K562 (cell line): ENCODE measurements around the gene SLC35G2.

ENCODE experiments used
- CBX5 ChIP-seq: IDR thresholded peaks from 2 replicates; pipeline ENCODE4 v1.6.1; 2014; ENCODE audit warnings: low read depth, borderline replicate concordance
- CXXC5 ChIP-seq: fragments of 250-450 bp; sonication (Bioruptor Pico); IDR thresholded peaks from 2 replicates; pipeline ENCODE4 v1.8.0; 2022; ENCODE audit warnings: inconsistent platforms, mild to moderate bottlenecking, moderate library complexity
- ELK1 ChIP-seq: sonication (generic); formaldehyde crosslinking; IDR thresholded peaks from 2 replicates; pipeline ENCODE4 v1.8.1; 2022; ENCODE audit warnings: missing genetic modification reagents
- EP300 ChIP-seq: IDR thresholded peaks from 2 replicates; pipeline ENCODE4 v1.6.1; 2012; ENCODE audit warnings: low read length, improper control_type of control experiment
- ESRRB ChIP-seq: fragments of 250-450 bp; sonication (Bioruptor Pico); IDR thresholded peaks from 2 replicates; pipeline ENCODE4 v1.5.0; 2020; ENCODE audit warnings: mild to moderate bottlenecking, moderate library complexity, borderline replicate concordance
- FOS ChIP-seq: IDR thresholded peaks from 3 replicates; pipeline ENCODE4 v1.6.1; 2011; ENCODE audit not compliant: insufficient read length; ENCODE audit errors: extremely low read depth
- MLLT1 ChIP-seq, 2 experiments: fragments of 450-650 bp; IDR thresholded peaks; 2 replicates each; pipeline ENCODE4 v1.6.1; 2016
- POLR2A ChIP-seq: fragments of 450-650 bp; conservative IDR thresholded peaks from 2 replicates; pipeline ENCODE4 v1.6.1; 2016
- SNRNP70 ChIP-seq: fragments of 200-400 bp; formaldehyde crosslinking; optimal IDR thresholded peaks from 2 replicates; pipeline ENCODE3; 2017; ENCODE audit warnings: low read depth, low read length
- SPI1 ChIP-seq: IDR thresholded peaks from 2 replicates; pipeline ENCODE4 v1.6.1; 2011; ENCODE audit warnings: low read depth, low read length, control low read depth, borderline replicate concordance
- TEAD4 ChIP-seq, 2 experiments: sonication (generic) in 1 of 2; formaldehyde crosslinking in 1 of 2; IDR thresholded peaks; 2 replicates each; pipeline versions ENCODE4 v1.6.1 to v1.8.0; 2012 to 2022; ENCODE audit warnings: borderline replicate concordance in 1 of 2, inconsistent platforms in 1 of 2, low read length in 1 of 2, mild to moderate bottlenecking in 1 of 2, missing genetic modification reagents in 1 of 2
- ZKSCAN1 ChIP-seq: fragments of 150-350 bp; IDR thresholded peaks from 2 replicates; pipeline ENCODE4 v1.6.1; 2016; ENCODE audit warnings: low read depth, low read length
- ZSCAN29 ChIP-seq: fragments of 450-650 bp; IDR thresholded peaks from 2 replicates; pipeline ENCODE4 v1.6.1; 2017
- TF ChIP-seq, protein P1 (sequence below), 3 experiments: IDR thresholded peaks in 2 of 3; conservative IDR thresholded peaks in 1 of 3; 2 replicates each; pipeline ENCODE4 v1.5.1; 2011 to 2012; ENCODE audit warnings: low read length in 3 of 3, mild to moderate bottlenecking in 3 of 3, control low read depth in 2 of 3, improper control_type of control experiment in 1 of 3, inconsistent platforms in 1 of 3, low read depth in 1 of 3, mixed read lengths in 1 of 3, moderate library complexity in 1 of 3; ENCODE audit not compliant: insufficient read depth in 2 of 3

DNA sequence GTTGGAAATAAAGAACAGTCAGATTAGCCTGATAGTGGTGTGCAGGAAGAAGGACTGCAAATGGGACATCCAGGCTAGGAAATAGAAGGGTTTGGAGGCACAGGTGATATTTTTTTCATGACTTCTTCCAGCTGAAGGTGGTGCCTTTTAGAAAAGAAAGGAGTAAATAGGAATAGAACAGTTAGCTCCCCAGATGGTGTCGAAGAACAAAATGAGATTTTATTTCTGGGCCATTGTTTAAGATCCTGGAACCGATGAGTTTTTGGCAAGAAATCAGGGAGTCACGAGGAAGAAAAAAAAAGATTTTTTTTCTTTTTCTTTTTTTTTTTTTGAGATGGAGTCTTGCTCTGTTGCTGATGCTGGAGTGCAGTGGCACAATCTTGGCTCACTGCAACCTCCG lies 33.3 kb downstream of the SLC35G2 start:
- TF ChIP-seq ZKSCAN1 (no peak), ZSCAN29 (no peak), TEAD4 (IDR thresholded peaks at IDR 0.05; ENCODE audit: low read length) (no peak), TEAD4 (CRISPR knock-in tag; IDR thresholded peaks at IDR 0.05; ENCODE audit: borderline replicate concordance) (no peak), CXXC5 (CRISPR knock-in tag) (no peak), FOS (no peak), CBX5 (no peak), MLLT1 (IDR thresholded peaks at IDR 0.05) (no peak), SNRNP70 (no peak), SPI1 (no peak), POLR2A (no peak), EP300 (no peak), ELK1 (CRISPR knock-in tag) (no peak), ESRRB (CRISPR knock-in tag) (no peak)
- TF ChIP-seq, protein P1, sequence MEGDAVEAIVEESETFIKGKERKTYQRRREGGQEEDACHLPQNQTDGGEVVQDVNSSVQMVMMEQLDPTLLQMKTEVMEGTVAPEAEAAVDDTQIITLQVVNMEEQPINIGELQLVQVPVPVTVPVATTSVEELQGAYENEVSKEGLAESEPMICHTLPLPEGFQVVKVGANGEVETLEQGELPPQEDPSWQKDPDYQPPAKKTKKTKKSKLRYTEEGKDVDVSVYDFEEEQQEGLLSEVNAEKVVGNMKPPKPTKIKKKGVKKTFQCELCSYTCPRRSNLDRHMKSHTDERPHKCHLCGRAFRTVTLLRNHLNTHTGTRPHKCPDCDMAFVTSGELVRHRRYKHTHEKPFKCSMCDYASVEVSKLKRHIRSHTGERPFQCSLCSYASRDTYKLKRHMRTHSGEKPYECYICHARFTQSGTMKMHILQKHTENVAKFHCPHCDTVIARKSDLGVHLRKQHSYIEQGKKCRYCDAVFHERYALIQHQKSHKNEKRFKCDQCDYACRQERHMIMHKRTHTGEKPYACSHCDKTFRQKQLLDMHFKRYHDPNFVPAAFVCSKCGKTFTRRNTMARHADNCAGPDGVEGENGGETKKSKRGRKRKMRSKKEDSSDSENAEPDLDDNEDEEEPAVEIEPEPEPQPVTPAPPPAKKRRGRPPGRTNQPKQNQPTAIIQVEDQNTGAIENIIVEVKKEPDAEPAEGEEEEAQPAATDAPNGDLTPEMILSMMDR (IDR thresholded peaks at IDR 0.05 in 2 of 3, conservative IDR thresholded peaks at IDR 0.05 in 1 of 3; ENCODE audit: insufficient read depth in 2 of 3, low read depth in 1 of 3, low read length in 3 of 3), result no peak
